Liver (tissue), 3 donors: ENCODE results near the gene RTL10.

Source experiments
- CTCF ChIP-seq: fragments of 150-350 bp; IDR thresholded peaks from 2 replicates; pipeline ENCODE4 v1.5.1; 2017; ENCODE audit warnings: improper control_type of control experiment, low read depth, low read length; ENCODE audit not compliant: missing input control
- HNF4A ChIP-seq, 2 donors: conservative IDR thresholded peaks; 2 replicates each; pipeline ENCODE4 v1.6.1; 2016; ENCODE audit warnings: antibody characterized with exemption in 2 of 2, mild to moderate bottlenecking in 2 of 2
- REST ChIP-seq: IDR thresholded peaks from 2 replicates; pipeline ENCODE4 v1.6.1; 2016; ENCODE audit warnings: antibody characterized with exemption, mild to moderate bottlenecking
- donor health status: healthy.
- donor health status: healthy.

GRCh38 chr22:19834599-19834998, 20.1 kb downstream of the RTL10 start:
- TF ChIP-seq REST (no peak), HNF4A (conservative IDR thresholded peaks at IDR 0.05) (no peak), CTCF (no peak)
